ENCODE measurements around the gene FAM193B. TPM values are rescaled to one million over a fixed set of nuclear protein-coding genes. Genes with fewer than 3 reads are reported as not detected.

Gene FAM193B
- total and polyA plus RNA-seq, 4 donors = 49.0 to 139 (median 81.4) TPM

DNA sequence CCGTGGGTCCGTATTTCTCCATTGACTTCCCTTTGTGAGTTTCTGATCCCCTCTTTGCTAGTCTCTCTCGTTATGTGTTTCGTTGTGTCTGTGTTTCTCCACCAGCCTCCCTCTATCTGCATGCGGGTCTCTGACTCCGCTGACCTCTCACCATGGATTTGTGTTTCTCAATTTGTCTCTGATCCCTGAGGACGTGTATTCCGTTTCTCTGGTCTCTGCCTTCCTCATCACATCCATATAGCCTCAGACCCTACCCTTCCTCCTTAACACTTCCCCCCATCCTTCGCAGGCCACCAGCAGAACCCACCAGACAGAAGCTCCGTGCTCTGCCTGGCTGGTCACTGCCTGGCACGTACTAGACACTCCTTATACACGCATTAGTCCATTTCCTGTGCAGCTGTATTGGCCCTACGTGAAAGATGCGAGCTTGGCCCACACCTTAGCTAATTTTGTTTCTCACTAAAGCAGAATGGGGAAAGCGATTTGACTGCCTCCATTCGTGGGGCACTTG is 46.2 kb upstream of the FAM193B start:
- ATAC-seq (ENCODE audit: insufficient read depth, low FRiP score) (no peak), DNase-seq (peak in 1 of 3 donors; percentile 38)
- H3K27ac ChIP-seq (ENCODE audit: low read depth in 1 of 2, low read length in 1 of 2) = peak overlapping the region; percentile 82 to 93

DNA sequence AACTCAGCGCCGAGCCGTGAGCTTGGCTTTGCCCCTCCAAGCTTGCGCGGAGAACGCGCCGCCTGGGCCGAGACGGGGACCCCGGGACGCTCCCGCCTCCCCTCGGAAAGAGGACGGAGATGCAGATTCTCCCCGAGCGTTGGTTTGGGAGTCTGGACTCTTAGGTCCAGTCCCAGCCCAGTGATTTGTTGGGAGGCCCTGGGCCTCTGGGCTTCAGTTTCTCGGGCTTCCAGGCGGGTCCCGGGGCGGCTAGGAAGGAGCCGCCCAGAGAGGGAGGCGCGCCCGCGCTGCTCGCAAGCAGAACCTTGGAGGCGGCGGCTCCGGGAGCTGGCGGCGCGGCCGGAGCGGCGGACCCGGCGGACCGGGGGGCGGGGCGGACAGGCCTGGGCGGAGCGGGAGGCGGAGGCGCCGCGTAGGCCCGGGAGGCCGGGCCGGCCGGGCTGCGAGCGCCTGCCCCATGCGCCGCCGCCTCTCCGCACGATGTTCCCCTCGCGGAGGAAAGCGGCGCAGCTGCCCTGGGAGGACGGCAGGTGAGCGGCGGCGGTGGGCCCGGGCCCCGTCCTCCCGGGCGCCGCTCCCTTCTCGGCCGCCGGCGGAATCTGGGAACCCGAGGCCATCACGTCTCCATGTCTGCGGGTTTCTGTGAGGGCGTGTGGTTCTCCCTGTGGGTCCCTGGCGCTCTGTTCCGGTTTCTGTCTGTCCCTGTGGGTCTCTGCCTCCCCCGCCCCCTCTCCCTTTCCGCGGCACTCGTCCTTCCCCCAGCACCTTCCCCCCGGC is 45.6 kb upstream of the FAM193B start, which contains the start of gene B4GALT7:
Gene B4GALT7 (plus strand): TSS at position 402 of the 777 bp plus-strand sequence. CDS start 79 bp downstream, at position 481.
- ATAC-seq (ENCODE audit: insufficient read depth, low FRiP score) (peak; percentile 99), DNase-seq (peak; percentile 85 to 87 (median 86))
- peaks cover 0 to 17% (median 5%) of the 10 kb centered on the region in 4 donors for H3K36me3 ChIP-seq (ENCODE audit: control insufficient read depth in 4 of 4, insufficient read depth in 4 of 4, low read length in 4 of 4)
- 0 to 1% methylated on average over 49 to 86 of the region's 86 CpGs for WGBS, 2 donors
- H3K27me3 ChIP-seq (ENCODE audit: control insufficient read depth in 3 of 3, insufficient read depth in 3 of 3, low read length in 2 of 3) = no peaks in the 10 kb centered on the region
- peak within 1 kb of the TSS; percentile 89 to 93 for H3K27ac ChIP-seq (ENCODE audit: low read depth in 1 of 2, low read length in 1 of 2)
- TF ChIP-seq, protein P1, sequence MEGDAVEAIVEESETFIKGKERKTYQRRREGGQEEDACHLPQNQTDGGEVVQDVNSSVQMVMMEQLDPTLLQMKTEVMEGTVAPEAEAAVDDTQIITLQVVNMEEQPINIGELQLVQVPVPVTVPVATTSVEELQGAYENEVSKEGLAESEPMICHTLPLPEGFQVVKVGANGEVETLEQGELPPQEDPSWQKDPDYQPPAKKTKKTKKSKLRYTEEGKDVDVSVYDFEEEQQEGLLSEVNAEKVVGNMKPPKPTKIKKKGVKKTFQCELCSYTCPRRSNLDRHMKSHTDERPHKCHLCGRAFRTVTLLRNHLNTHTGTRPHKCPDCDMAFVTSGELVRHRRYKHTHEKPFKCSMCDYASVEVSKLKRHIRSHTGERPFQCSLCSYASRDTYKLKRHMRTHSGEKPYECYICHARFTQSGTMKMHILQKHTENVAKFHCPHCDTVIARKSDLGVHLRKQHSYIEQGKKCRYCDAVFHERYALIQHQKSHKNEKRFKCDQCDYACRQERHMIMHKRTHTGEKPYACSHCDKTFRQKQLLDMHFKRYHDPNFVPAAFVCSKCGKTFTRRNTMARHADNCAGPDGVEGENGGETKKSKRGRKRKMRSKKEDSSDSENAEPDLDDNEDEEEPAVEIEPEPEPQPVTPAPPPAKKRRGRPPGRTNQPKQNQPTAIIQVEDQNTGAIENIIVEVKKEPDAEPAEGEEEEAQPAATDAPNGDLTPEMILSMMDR (IDR thresholded peaks at IDR 0.05; ENCODE audit: control extremely low read depth, extremely low read depth) = no peak
- peak within 1 kb of the TSS; percentile 52 to 53 for H3K9ac ChIP-seq (ENCODE audit: insufficient read depth in 1 of 2, low read length in 2 of 2)
- no peaks in the 10 kb centered on the region for H3K9me3 ChIP-seq (ENCODE audit: control insufficient read depth in 4 of 4, insufficient read depth in 3 of 4, low read length in 3 of 4)
- H3K4me3 ChIP-seq = peak within 1 kb of the TSS; percentile 81
- peaks cover 0 to 9% (median 4%) of the 10 kb centered on the region in 5 donors for H3K4me1 ChIP-seq (ENCODE audit: control insufficient read depth in 5 of 5, insufficient read depth in 5 of 5, low read length in 5 of 5)

More for the DNA sequence above, 46.2 kb upstream of the FAM193B start:
- H3K4me3 ChIP-seq = peak overlapping the region; percentile 81
- 3 to 5% methylated on average over 16 of the region's 16 CpGs for WGBS, 2 donors
- no peaks in the 10 kb centered on the region for H3K27me3 ChIP-seq (ENCODE audit: control insufficient read depth in 3 of 3, insufficient read depth in 3 of 3, low read length in 2 of 3)
- peaks cover 0 to 11% (median 2%) of the 10 kb centered on the region in 4 donors for H3K36me3 ChIP-seq (ENCODE audit: control insufficient read depth in 4 of 4, insufficient read depth in 4 of 4, low read length in 4 of 4)
- peak overlapping the region; percentile 52 to 53 for H3K9ac ChIP-seq (ENCODE audit: insufficient read depth in 1 of 2, low read length in 2 of 2)
- peaks cover 0 to 9% (median 4%) of the 10 kb centered on the region in 5 donors for H3K4me1 ChIP-seq (ENCODE audit: control insufficient read depth in 5 of 5, insufficient read depth in 5 of 5, low read length in 5 of 5)
- H3K9me3 ChIP-seq (ENCODE audit: control insufficient read depth in 4 of 4, insufficient read depth in 3 of 4, low read length in 3 of 4) = no peaks in the 10 kb centered on the region
- TF ChIP-seq, protein P1 (IDR thresholded peaks at IDR 0.05; ENCODE audit: control extremely low read depth, extremely low read depth) = no peak

DNA sequence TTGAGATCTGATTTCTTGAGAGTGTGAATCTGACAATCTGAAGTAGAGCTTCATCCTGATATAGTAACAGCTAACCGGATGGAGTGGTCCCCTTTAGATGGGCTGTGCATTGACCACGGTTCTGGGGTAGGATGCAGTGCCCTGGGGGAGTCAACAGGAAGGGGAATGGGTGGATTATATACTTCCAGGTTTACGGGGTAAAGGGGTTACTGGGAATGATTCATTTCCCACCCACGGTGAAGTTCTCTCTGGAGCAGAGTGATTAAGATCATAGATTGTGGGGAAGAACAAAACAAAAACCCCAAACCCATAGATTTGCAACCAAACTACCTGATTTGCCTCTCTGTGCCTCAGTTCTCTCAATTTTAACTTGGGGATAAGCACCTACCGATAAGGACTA is 44.1 kb upstream of the FAM193B start:
- DNase-seq (no peak), ATAC-seq (ENCODE audit: insufficient read depth, low FRiP score) (no peak)
- peaks cover 0 to 9% (median 5%) of the 10 kb centered on the region in 5 donors for H3K4me1 ChIP-seq (ENCODE audit: control insufficient read depth in 5 of 5, insufficient read depth in 5 of 5, low read length in 5 of 5)
- no peaks in the 10 kb centered on the region for H3K9me3 ChIP-seq (ENCODE audit: control insufficient read depth in 4 of 4, insufficient read depth in 3 of 4, low read length in 3 of 4)
- TF ChIP-seq, protein P1 (IDR thresholded peaks at IDR 0.05; ENCODE audit: control extremely low read depth, extremely low read depth) = no peak
- peaks cover 3 to 29% (median 18%) of the 10 kb centered on the region in 4 donors for H3K36me3 ChIP-seq (ENCODE audit: control insufficient read depth in 4 of 4, insufficient read depth in 4 of 4, low read length in 4 of 4)
- H3K27ac ChIP-seq (ENCODE audit: low read depth in 1 of 2, low read length in 1 of 2) = no peak overlapping the region
- 26 to 35% methylated on average over 5 of the region's 5 CpGs for WGBS, 2 donors
- H3K27me3 ChIP-seq (ENCODE audit: control insufficient read depth in 3 of 3, insufficient read depth in 3 of 3, low read length in 2 of 3) = no peaks in the 10 kb centered on the region
- no peak overlapping the region for H3K9ac ChIP-seq (ENCODE audit: insufficient read depth in 1 of 2, low read length in 2 of 2)
- no peak overlapping the region for H3K4me3 ChIP-seq

Measured in lung (tissue), 12 donors.